Prostate gland (tissue), 2 donors: ENCODE measurements around the gene TGFBR3. TPM values are rescaled to one million over a fixed set of nuclear protein-coding genes. Genes with fewer than 3 reads are reported as not detected.

Source experiments
- DNase-seq: peaks from one replicate; pipeline ENCODE4 v3.0.0-alpha.2; 2019; ENCODE audit warnings: low spot score
- H3K27ac ChIP-seq, 2 donors: fragments of 200-600 bp; sonication (generic); 2 replicates each; pipeline ENCODE4 v1.5.1; 2017 to 2019
- H3K27me3 ChIP-seq: fragments of 200-600 bp; sonication (generic); replicated peaks from 2 replicates; pipeline ENCODE4 v1.5.1; 2019; ENCODE audit not compliant: insufficient read depth
- H3K36me3 ChIP-seq, 2 donors: fragments of 200-600 bp; sonication (generic); 1 replicate in 1 of 2; 2 replicates in 1 of 2; pipeline versions ENCODE4 v1.5.1 to v1.8.1; 2017 to 2019
- H3K4me1 ChIP-seq: fragments of 200-600 bp; sonication (generic); replicated peaks from 2 replicates; pipeline ENCODE4 v1.5.1; 2019
- H3K4me3 ChIP-seq, 2 donors: fragments of 200-600 bp; sonication (generic); 2 replicates each; pipeline ENCODE4 v1.5.1; 2017 to 2019
- H3K9me3 ChIP-seq: fragments of 200-600 bp; sonication (generic); 2 replicates; pipeline ENCODE4 v1.5.1; 2017
- CTCF ChIP-seq, 4 experiments: fragments of 200-600 bp in 2 of 4; fragments of 450-650 bp in 2 of 4; sonication (generic) in 2 of 4; IDR thresholded peaks; 1 replicate in 3 of 4; 2 replicates in 1 of 4; pipeline ENCODE4 v1.5.1; 2016 to 2019; ENCODE audit warnings: antibody characterized with exemption in 4 of 4, mild to moderate bottlenecking in 2 of 4, moderate library complexity in 2 of 4
- POLR2A ChIP-seq: fragments of 450-650 bp; IDR thresholded peaks from one replicate; pipeline ENCODE4 v1.6.1; 2016; ENCODE audit warnings: antibody characterized with exemption, mild to moderate bottlenecking
- POLR2AphosphoS5 ChIP-seq: sonication (generic); formaldehyde crosslinking; IDR thresholded peaks from one replicate; pipeline ENCODE4 v1.6.1; 2017; ENCODE audit warnings: antibody characterized with exemption
- WGBS: methylation state at CpG from one replicate; pipeline ENCODE4 v1.1.5; 2018; 5-methylcytosine and 5-hydroxymethylcytosine counted together
- intact Hi-C: fragments of 100-400 bp; cut with DNase I; formaldehyde crosslinking; loops from one replicate; pipeline ENCODE4 v1.14.2; 2022
- total RNA-seq, 2 donors: library from RNA; depleted of rRNA; stranded (reverse); fragments of >200 nt; gene quantifications; one replicate each; pipeline ENCODE4 v1.1.0, GENCODE V29; 2016

Gene TGFBR3
- total RNA-seq, 2 donors from 2014 or later: 26.4 to 51.7 TPM

GRCh38 chr1:91716339-91716738 lies 169.6 kb downstream of the TGFBR3 start:
- H3K27ac ChIP-seq: no peak overlapping the region
- no peaks in the 10 kb centered on the region for H3K36me3 ChIP-seq
- H3K4me1 ChIP-seq: no peaks in the 10 kb centered on the region
- H3K4me3 ChIP-seq: no peak overlapping the region
- no peaks in the 10 kb centered on the region for H3K27me3 ChIP-seq
- H3K9me3 ChIP-seq: no peaks in the 10 kb centered on the region
- TF ChIP-seq POLR2AphosphoS5 (no peak), POLR2A (no peak), CTCF (IDR thresholded peaks at IDR 0.05) (no peak)
- intact Hi-C loops: no loop called here
- 83% methylated on average over 3 of the region's 3 CpGs for WGBS
- no peak for DNase-seq

GRCh38 chr1:91715416-91716000 lies 170.4 kb downstream of the TGFBR3 start:
- Histone ChIP-seq H3K9me3 (no peaks in the 10 kb centered on the region), H3K27ac (no peak overlapping the region), H3K27me3 (no peaks in the 10 kb centered on the region), H3K4me1 (no peaks in the 10 kb centered on the region), H3K4me3 (no peak overlapping the region), H3K36me3 (no peaks in the 10 kb centered on the region)
- no peak for TF ChIP-seq POLR2AphosphoS5
- no peak for TF ChIP-seq POLR2A
- TF ChIP-seq CTCF (IDR thresholded peaks at IDR 0.05): no peak
- WGBS: 92% methylated on average over 2 of the region's 2 CpGs
- intact Hi-C loops: no loop called here
- DNase-seq: no peak

GRCh38 chr1:91714867-91715381 lies 171.0 kb downstream of the TGFBR3 start:
- no peak for TF ChIP-seq POLR2AphosphoS5
- no peak for TF ChIP-seq CTCF (IDR thresholded peaks at IDR 0.05)
- no peak for TF ChIP-seq POLR2A
- Histone ChIP-seq H3K27me3 (no peaks in the 10 kb centered on the region), H3K4me3 (no peak overlapping the region), H3K9me3 (no peaks in the 10 kb centered on the region), H3K4me1 (no peaks in the 10 kb centered on the region), H3K36me3 (no peaks in the 10 kb centered on the region), H3K27ac (no peak overlapping the region)
- DNase-seq: no peak
- intact Hi-C loops: no loop called here
- 84% methylated on average over 8 of the region's 8 CpGs for WGBS

GRCh38 chr1:91712981-91713841 lies 172.7 kb downstream of the TGFBR3 start:
- no peaks in the 10 kb centered on the region for H3K27me3 ChIP-seq
- no peaks in the 10 kb centered on the region for H3K9me3 ChIP-seq
- no peak overlapping the region for H3K4me3 ChIP-seq
- H3K36me3 ChIP-seq: no peaks in the 10 kb centered on the region
- DNase-seq: no peak
- intact Hi-C loops: no loop called here
- TF ChIP-seq POLR2AphosphoS5 (no peak), CTCF (IDR thresholded peaks at IDR 0.05) (no peak), POLR2A (no peak)
- no peaks in the 10 kb centered on the region for H3K4me1 ChIP-seq
- H3K27ac ChIP-seq: peak overlapping the region; percentile 44 to 55
- 42% methylated on average over 15 of the region's 15 CpGs for WGBS
